PFSK-1 (cell line): ENCODE measurements around the gene RALGDS.

Experiments used
- FOXP2 ChIP-seq: optimal IDR thresholded peaks from 2 replicates; pipeline ENCODE3; 2011; ENCODE audit warnings: borderline replicate concordance, control low read depth, inconsistent platforms; ENCODE audit not compliant: insufficient read depth; ENCODE audit errors: extremely low read length, extremely low read depth
- POLR2AphosphoS5 ChIP-seq: IDR thresholded peaks from 2 replicates; pipeline ENCODE4 v1.6.1; 2012; ENCODE audit warnings: low read depth, mild to moderate bottlenecking, control low read depth, low read length, moderate library complexity
- SIN3A ChIP-seq: IDR thresholded peaks from 2 replicates; pipeline ENCODE4 v1.6.1; 2012; ENCODE audit warnings: mild to moderate bottlenecking, low read length, moderate library complexity, borderline replicate concordance; ENCODE audit not compliant: insufficient read depth
- TAF1 ChIP-seq: IDR thresholded peaks from 2 replicates; pipeline ENCODE4 v1.6.1; 2012; ENCODE audit warnings: low read length, control low read depth, borderline replicate concordance; ENCODE audit not compliant: insufficient read depth
- TF ChIP-seq, protein P1 (sequence below), 2 experiments: IDR thresholded peaks; 2 replicates each; pipeline versions ENCODE4 v1.6.1 to v1.8.0; 2011 to 2012; ENCODE audit warnings: low read depth in 2 of 2, low read length in 2 of 2, control low read depth in 1 of 2, inconsistent platforms in 1 of 2, mild to moderate bottlenecking in 1 of 2, moderate library complexity in 1 of 2; ENCODE audit not compliant: insufficient read depth in 1 of 2

Gene RALGDS

DNA sequence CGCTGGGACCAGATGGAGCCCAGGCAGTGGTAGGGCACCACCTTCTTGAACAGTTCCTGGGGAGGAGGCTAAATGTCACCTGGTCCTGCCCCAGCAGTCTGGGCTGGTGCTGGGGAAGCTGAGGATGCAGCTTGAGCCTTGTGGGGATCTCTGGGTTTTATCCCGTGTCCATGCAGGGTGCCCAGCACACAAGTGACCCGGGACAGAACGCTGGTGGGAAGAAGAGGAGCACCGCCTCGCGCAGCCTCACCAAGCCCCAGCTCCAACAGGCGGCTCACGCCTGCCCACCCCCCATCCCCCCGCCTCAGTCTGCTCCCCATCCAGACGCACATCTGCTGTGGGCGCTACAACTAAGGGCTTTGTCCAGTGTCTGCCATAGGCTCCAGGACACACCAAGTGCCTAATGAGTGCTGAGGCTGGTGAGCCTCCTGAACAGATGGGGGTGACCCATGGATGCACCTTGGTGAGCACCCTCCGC lies 13.8 kb downstream of the RALGDS start:
- no peak for TF ChIP-seq SIN3A
- TF ChIP-seq, protein P1, sequence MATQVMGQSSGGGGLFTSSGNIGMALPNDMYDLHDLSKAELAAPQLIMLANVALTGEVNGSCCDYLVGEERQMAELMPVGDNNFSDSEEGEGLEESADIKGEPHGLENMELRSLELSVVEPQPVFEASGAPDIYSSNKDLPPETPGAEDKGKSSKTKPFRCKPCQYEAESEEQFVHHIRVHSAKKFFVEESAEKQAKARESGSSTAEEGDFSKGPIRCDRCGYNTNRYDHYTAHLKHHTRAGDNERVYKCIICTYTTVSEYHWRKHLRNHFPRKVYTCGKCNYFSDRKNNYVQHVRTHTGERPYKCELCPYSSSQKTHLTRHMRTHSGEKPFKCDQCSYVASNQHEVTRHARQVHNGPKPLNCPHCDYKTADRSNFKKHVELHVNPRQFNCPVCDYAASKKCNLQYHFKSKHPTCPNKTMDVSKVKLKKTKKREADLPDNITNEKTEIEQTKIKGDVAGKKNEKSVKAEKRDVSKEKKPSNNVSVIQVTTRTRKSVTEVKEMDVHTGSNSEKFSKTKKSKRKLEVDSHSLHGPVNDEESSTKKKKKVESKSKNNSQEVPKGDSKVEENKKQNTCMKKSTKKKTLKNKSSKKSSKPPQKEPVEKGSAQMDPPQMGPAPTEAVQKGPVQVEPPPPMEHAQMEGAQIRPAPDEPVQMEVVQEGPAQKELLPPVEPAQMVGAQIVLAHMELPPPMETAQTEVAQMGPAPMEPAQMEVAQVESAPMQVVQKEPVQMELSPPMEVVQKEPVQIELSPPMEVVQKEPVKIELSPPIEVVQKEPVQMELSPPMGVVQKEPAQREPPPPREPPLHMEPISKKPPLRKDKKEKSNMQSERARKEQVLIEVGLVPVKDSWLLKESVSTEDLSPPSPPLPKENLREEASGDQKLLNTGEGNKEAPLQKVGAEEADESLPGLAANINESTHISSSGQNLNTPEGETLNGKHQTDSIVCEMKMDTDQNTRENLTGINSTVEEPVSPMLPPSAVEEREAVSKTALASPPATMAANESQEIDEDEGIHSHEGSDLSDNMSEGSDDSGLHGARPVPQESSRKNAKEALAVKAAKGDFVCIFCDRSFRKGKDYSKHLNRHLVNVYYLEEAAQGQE (IDR thresholded peaks at IDR 0.05; ENCODE audit: insufficient read depth in 1 of 2, low read depth in 2 of 2, low read length in 2 of 2): no peak
- TF ChIP-seq POLR2AphosphoS5: no peak
- no peak for TF ChIP-seq TAF1
- no peak for TF ChIP-seq FOXP2

DNA sequence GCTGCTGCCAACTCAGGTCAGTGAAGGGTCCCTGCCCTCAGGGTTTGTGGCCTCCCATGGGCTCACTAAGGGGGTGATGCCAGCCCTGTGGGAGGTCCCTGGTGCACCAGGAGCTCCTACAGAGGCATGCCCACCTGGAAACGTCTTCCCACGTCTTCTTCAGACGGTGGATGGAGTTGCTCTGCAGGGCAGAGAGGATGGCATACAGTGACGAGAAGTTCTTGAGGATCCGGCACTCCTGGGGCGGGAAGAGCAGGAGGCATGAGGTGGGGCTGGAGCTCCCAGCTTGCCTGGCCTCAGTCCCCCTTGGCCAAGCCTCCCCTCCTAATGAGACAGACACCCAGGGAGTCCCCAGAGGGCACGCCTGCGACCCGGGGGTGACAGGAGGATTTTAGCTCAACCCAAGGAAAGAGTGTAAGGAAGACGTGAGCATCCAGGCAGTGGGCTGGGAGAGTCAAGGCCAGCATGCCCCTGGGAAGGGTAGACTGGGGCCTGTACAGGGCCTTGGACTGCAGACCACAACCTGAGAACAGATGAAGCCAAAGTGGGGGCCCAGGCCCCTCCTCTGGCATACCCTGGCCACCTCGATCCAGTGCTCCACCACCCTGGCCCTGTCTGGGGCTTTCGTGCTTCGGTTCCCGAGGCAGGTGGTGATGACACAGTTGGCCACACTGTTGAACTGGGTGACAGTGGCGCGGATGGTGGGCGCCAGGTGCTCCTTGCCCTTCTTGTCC lies 14.4 kb downstream of the RALGDS start:
- TF ChIP-seq TAF1 (no peak), SIN3A (no peak), FOXP2 (no peak), POLR2AphosphoS5 (no peak)
- TF ChIP-seq, protein P1 (IDR thresholded peaks at IDR 0.05; ENCODE audit: insufficient read depth in 1 of 2, low read depth in 2 of 2, low read length in 2 of 2): no peak

DNA sequence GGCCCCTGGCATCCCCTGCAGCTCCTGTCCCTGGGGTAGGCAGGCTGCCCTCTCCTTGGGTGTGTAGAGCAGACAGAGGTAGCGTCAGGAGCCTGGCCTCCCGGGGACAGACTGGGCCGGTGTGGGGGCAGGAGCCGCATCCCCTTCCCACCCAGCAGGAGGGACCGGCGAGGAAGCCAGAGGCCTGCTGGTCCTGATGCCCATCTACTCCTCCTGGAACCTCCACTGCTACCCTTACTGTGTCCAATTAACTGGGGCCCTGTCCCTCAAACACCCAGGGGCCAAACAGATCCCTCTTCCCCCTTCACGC lies 15.6 kb downstream of the RALGDS start:
- TF ChIP-seq FOXP2: no peak
- TF ChIP-seq SIN3A: no peak
- no peak for TF ChIP-seq TAF1
- TF ChIP-seq, protein P1 (IDR thresholded peaks at IDR 0.05; ENCODE audit: insufficient read depth in 1 of 2, low read depth in 2 of 2, low read length in 2 of 2): no peak
- no peak for TF ChIP-seq POLR2AphosphoS5

DNA sequence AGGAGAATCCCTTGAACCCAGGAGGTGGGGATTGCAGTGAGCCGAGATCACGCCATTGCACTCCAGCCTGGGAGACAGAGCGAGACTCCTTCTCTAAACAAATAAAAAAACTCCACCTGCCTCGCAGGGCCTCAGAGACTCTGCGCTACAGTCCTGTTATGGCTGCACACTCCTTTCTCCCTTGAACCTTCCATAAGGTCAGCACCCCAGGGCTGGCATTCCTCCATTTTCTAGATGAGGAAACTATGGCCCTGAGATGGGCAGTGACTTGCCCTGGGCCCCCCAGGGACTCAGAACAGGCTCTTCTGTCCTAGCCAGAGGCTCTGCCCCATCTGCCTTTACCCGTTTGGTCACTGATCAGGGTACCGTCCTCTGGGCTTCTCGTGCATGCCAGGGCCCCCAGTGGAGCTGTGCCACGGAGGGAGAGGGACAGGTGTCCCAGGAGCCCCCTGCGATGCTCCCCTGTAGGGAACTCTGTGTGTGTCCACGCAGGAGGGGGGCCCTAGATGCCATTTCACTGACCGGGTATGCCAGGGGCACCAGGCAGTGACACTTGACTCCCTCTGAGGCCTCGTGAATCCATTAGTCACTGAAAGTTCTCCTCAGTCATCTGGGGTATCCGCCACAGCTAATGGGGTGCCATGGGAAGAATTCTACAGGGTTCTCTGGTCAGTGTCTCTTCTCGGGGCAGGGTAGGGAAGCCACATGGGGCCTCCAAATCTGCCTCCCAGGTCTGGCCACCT lies 16.2 kb downstream of the RALGDS start:
- no peak for TF ChIP-seq TAF1
- no peak for TF ChIP-seq SIN3A
- no peak for TF ChIP-seq POLR2AphosphoS5

DNA sequence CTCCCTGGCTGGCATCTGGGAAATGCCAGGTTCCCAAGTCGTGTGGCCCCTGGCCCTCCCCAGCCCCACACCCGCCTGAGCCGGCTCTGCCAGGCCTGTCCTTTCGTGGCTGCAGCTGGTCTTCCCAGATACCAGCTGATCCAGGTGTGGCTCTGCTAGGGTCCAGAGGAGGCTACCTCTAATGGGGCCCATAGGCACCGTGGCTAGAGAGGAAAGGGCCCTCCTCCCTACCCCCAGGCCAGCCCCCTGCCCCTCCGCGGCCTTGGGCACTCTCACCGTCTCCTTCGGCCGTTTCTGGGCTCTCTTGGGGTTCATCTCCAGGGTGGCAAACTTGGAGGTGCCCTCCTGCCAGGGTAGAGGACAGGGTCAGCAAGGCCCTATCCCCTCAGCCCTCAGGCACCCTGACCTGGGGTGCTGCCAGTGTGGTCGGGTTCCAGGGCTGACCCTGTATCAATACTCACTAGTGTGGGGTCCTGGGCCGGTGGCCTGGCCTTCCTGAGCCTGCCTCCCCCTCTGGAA lies 17.0 kb downstream of the RALGDS start:
- TF ChIP-seq SIN3A (no peak), FOXP2 (no peak), POLR2AphosphoS5 (no peak), TAF1 (no peak)
- TF ChIP-seq, protein P1 (IDR thresholded peaks at IDR 0.05; ENCODE audit: insufficient read depth in 1 of 2, low read depth in 2 of 2, low read length in 2 of 2): no peak
